Effector CD4-positive, alpha-beta T cell (primary cell): ENCODE data around the gene MROH2A.
"Not testable (repeated sequence)": the region's sequence is repeated elsewhere in the genome, so short reads cannot be mapped to it uniquely, and the experiment has no call there.

Experiments
- DNase-seq: peaks from one replicate; pipeline ENCODE4 v3.0.0-alpha.2; 2020

Gene MROH2A

DNA sequence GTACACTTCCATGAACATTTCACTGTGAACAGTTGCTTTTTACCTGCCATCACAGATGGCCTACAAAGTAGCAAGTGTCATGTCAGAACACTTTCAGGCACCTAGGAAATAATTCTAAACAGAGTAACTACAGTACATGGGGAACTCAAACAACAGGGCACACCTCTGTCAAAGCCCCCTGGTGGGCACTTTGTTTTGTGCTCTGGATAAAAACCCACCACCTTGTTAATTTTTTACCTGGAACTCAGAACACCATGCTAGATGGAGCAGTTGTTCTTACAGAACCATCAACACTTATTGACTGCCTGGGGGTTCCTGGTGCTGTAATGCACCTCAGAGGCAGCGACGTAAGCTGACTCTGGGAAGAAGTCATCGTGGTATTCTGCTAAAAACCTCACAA is 87.7 kb downstream of the MROH2A start:
- no peak for DNase-seq

GRCh38 chr2:233866479-233866878 is 88.3 kb downstream of the MROH2A start:
- DNase-seq, result no peak

- peak; percentile 35 for DNase-seq
These were observed 89.9 kb downstream of the MROH2A start, which contains the start of gene MSL3B for GRCh38 chr2:233867993-233868532. TSS of gene MSL3B (minus strand) at chr2:233868386.

GRCh38 chr2:233871432-233871831 is 93.3 kb downstream of the MROH2A start:
- no peak for DNase-seq

DNA sequence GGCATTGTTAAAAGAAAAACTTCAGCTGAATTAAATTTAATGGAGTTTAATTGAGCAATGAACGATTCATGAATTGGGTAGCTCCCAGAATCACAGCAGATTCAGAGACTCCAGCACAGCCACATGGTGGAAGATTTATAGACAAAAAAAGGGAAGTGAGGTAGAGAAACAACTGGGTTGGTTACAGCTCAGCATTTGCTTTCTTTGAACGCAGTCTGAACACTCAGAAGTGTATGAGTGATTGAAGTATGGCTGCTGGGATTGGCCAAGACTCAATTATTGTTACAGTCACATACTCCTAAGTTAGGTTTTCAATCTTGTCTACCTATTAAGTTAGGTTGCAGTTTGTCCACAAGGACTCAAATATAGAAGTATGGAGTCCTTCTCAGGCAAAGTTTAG is 94.0 kb downstream of the MROH2A start:
- not testable (repeated sequence) for DNase-seq

GRCh38 chr2:233882353-233882752 is 104.2 kb downstream of the MROH2A start:
- DNase-seq, result no peak
